NCI-H1436 (cell line): ENCODE results near the gene PLA2R1.

Experiments used
- DNase-seq: peaks from one replicate; lab custom pipeline; 2025; lab: John Stamatoyannopoulos, UW

Gene PLA2R1

DNA sequence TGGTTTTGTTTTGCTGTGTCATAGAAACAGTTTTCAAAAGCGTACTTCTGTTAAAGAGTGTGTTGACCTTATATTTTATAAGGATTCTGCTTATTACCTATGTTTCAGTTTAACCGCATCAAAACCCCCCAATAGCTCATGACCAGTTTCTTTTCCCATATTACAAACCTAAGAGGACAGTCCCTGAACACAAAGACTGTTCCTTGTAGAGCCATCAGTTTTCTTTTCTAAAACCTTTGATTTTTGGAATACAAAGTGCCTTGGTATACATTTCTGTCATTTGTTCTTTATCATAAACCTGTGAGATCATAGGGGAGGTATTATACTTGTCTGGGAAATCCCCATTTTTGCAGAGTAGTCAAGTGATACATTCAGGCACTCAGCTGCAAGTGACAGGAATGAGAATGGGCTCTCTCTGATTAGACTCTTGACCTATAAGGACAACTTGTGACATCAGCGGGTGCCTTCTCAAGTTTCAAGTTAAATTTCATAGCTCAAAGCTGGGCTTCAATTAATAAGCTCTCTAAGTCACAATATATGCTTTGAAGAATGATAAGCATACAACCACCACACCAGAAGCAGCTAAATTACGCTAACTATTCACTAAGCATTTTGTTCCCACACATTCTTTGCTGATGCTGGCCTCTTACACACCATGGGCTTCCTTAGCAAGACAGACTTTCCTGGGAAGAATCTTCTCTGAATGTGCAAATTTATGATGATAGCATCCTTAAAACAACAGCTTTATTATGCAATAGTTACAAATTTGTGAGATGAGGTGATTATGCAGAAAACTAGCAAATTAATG is 167.0 kb downstream of the PLA2R1 start:
- no peak for DNase-seq

DNA sequence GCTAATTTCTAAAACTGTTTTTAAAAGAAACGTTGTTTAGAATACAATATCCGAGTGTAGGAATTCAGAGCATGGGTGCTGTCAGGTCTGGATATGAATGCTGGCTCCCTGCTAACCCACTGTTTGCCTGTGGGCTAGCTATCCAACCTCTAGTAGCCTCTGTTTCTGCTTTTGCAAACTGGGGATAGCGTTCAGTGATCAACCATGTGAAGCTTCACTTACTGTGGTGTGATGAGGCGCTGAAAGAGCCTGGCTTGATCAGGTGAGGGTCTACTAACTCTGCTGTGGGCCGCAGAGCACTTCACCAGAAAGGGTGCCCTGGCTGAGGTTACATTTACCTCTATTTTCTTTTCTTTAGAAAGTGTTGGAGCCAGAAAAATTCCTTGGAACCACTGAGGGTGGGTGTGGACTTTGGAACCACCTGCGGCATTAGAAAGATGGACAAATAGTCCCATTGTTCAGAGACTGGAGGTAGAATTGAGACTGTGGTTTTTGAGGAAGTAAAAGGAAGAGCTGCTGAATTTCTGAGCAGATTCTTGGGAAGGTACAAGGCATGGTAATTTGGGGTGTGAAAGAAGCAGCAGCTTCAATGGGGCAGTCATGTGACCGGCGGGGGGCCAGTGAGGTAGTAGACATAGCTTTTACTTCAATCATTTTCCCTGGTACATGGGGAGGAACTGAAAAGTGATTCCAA is 168.1 kb downstream of the PLA2R1 start:
- no peak for DNase-seq

DNA sequence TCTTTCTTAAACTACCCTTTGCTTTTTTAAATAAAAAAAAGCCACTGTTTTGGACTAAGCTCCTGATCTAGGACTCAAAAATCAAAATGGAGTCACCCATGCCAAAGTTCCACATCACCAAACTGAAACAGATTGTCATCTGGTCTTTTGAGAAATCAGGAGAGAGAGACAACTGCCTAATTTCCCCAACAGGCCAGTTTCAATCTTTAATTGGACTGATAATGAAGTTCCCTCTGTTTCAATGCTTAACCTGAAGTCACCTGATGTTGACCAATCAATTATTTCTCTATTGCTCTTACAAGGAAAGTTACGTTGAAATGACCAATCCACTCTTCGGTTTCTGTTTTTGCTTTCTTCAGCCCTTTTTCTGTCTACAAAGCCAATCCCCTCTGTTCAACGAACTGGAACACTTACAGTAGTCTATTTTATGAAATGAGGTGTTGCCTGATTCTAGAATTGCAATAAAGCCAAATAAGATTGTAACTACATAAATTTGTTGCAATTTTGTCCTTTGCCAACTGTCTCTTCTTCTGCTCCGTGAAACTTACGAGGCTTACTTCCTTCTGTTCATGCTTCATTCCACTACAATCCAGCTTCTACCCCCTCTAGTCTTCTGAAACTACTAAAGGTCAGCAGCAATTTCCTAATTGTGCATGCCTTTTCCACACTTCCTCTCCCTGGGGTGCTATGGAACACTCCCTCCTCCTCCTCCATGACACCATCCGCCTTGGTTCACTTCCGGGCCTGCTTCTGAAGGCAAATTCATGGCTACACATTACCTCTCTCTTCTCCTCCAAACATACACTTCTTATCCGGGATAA is 169.2 kb downstream of the PLA2R1 start:
- DNase-seq = no peak

DNA sequence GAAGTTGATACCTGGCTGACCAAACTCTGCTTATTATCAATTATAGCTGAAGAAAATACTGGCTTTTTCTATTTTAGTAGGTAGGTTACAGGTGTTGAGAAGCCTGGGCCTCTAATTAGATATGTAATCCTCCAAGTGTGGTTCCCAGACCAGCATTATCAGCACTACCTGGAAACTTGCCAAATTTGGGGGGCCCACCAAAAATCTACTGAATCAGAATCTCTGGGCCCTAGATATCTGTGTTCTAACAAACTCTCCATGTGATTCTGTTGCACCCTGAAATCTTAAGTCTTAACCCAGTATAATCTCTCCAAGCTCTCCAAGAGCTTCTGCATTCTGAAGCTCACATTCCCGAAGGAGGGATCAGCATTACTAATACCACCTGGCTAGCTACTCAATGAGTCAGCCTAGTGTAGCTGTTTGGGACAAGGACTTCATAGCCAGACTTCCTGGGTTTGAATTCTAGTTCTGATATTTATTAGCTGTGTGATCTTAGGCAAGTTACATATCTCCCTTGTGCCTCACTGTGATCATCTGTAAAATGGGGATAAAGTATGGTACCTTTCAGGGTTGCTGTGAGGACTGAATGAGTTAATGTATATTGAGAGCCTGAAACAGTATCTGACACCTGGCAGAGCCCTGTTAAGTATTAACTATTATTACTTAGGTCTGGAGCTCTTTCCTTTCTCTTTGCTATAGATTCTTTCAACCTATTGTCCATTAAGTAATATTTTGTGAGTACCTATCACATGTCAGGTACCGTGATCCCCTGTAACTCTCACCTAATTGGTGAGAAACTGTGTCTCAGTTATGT is 170.3 kb downstream of the PLA2R1 start:
- DNase-seq = no peak

DNA sequence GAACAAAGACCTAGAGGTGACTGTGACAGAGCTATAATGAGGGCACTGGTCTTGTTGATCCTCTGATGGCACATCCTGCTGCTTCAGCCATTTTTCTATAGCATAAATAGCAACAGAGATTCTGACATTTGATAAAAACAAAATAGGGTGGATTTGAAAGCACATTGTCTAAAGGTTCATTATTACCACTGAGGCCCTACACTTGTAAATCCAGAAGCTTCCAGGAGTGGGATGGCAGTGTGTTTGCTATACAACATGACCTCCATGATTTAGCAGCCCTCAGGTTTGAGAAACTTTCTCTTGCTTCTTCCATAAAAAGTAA is 171.2 kb downstream of the PLA2R1 start:
- no peak for DNase-seq

DNA sequence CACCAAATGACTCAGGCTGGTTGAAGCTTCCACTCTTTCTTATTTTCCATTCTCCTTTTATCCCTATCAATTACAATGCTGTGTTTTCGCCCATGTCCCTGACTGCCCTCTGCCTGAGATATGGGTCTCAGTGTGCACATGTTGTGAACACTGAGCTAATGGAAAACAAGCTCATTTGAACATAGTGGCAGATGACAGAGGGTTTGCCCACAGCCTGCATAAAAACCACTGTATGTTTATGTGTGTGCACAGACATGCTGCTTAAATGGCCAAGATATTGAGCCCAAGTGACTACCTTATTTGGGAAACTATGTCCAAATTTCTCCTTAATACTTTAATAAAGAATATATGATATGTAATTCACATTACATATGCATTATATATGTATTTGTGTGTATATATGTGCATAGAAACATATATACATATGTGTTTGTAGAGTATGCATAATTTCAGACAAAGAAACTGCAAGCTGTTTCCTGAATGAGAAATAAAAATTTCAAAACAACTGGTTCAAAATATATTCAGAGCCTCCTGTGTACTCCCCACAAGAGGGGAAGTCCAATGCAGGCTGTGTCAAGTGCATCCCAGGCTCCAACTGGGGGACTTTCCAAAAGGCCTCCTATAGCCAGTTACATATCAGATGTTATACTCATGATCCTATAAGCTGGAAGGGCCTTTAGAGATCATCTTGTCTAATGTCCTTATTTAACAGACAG is 171.7 kb downstream of the PLA2R1 start:
- no peak for DNase-seq

DNA sequence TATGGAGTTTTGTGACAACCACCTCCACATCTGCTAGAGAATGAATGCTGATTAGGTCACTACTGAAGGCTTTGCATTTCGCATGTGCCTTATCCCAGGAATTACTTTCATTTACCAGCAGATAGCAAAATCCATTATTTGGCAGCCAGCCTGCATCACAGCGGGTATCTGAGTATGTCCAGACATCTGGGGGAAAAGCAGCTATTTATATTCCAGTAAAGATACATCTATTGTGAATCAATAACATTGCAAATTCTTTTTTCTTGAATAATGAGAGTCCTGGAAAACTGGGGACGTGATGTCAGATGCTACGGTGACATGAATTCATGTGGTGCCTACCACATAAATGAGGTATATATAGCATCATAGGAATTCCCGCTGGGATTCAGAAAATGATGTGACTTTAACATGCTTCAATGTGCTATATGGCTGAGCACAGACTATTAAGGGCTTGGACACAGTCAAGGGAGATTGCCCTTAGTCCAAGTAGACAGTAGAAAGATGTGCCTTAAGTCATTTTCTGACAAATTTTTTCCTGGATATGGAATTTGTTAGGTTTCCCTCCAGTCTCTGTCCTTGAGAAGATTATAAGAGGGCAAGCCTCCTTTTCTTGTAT is 180.2 kb downstream of the PLA2R1 start:
- no peak for DNase-seq
